Smooth muscle cell (in vitro differentiated cells): ENCODE data around the gene PSG6. TPM values are rescaled to one million over a fixed set of nuclear protein-coding genes. Genes with fewer than 3 reads are reported as not detected.
"Not testable (repeated sequence)": the region's sequence is repeated elsewhere in the genome, so short reads cannot be mapped to it uniquely, and the experiment has no call there.

Experiments
- DNase-seq: peaks from one replicate; lab custom pipeline; 2025; ENCODE audit not compliant: unreplicated experiment; lab: John Stamatoyannopoulos, UW
- H2AFZ ChIP-seq: fragments of 200-600 bp; sonication (generic); 2 replicates; pipeline ENCODE4 v1.6.0; 2016; ENCODE audit warnings: antibody characterized with exemption, low read depth, mild to moderate bottlenecking
- H3F3A ChIP-seq: fragments of 200-600 bp; sonication (generic); 2 replicates; pipeline ENCODE4 v1.6.0; 2017; ENCODE audit warnings: antibody characterized with exemption, low read depth
- H3K27ac ChIP-seq: fragments of 200-600 bp; sonication (generic); 2 replicates; pipeline ENCODE4 v1.5.1; 2016; ENCODE audit warnings: low read depth, mild to moderate bottlenecking
- H3K27me3 ChIP-seq: fragments of 200-600 bp; sonication (generic); 2 replicates; pipeline ENCODE4 v1.6.1; 2016; ENCODE audit warnings: low read depth, mild to moderate bottlenecking
- H3K36me3 ChIP-seq: fragments of 200-600 bp; sonication (generic); 2 replicates; pipeline ENCODE4 v1.5.1; 2016; ENCODE audit warnings: low read depth
- H3K4me1 ChIP-seq: fragments of 200-600 bp; sonication (generic); 2 replicates; pipeline ENCODE4 v1.5.1; 2016; ENCODE audit warnings: low read depth
- H3K4me2 ChIP-seq: fragments of 200-600 bp; sonication (generic); 2 replicates; pipeline ENCODE4 v1.6.0; 2016; ENCODE audit warnings: mild to moderate bottlenecking
- H3K4me3 ChIP-seq: fragments of 200-600 bp; sonication (generic); 2 replicates; pipeline ENCODE4 v1.5.1; 2016; ENCODE audit warnings: mild to moderate bottlenecking
- H3K79me2 ChIP-seq: fragments of 200-600 bp; sonication (generic); 2 replicates; pipeline ENCODE4 v1.6.0; 2016; ENCODE audit warnings: low read depth, mild to moderate bottlenecking
- H3K9ac ChIP-seq: fragments of 200-600 bp; sonication (generic); 2 replicates; pipeline ENCODE4 v1.6.0; 2016; ENCODE audit warnings: low read depth
- H3K9me3 ChIP-seq: fragments of 200-600 bp; sonication (generic); replicated peaks from 2 replicates; pipeline ENCODE4 v1.5.1; 2016; ENCODE audit warnings: low read depth
- H4K20me1 ChIP-seq: fragments of 200-600 bp; sonication (generic); 2 replicates; pipeline ENCODE4 v1.6.0; 2016; ENCODE audit warnings: low read depth
- WGBS: methylation state at CpG from one replicate; pipeline ENCODE4 v1.1.7; 2016; ENCODE audit warnings: low lambda C conversion rate; 5-methylcytosine and 5-hydroxymethylcytosine counted together
- polyA plus RNA-seq: library from polyadenylated mRNA; unstranded; fragments of >200 nt; fragmentation: Nextera tagmentation; extraction: Ambion mirVana; gene quantifications from 2 replicates; pipeline ENCODE4 v1.2.1, GENCODE V29; 2016
- total RNA-seq: library from RNA; depleted of rRNA; stranded (reverse); fragments of >200 nt; gene quantifications from 2 replicates; pipeline ENCODE4 v1.2.3, GENCODE V29; 2014
- TF ChIP-seq, protein P1 (sequence below): fragments of 200-600 bp; sonication (generic); IDR thresholded peaks from 2 replicates; pipeline ENCODE4 v1.5.1; 2017; ENCODE audit warnings: borderline replicate concordance, mild to moderate bottlenecking, antibody characterized with exemption; ENCODE audit not compliant: insufficient read depth, poor library complexity, severe bottlenecking

Gene PSG6
- total and polyA plus RNA-seq, 2 experiments from 2014 or later = not detected

DNA sequence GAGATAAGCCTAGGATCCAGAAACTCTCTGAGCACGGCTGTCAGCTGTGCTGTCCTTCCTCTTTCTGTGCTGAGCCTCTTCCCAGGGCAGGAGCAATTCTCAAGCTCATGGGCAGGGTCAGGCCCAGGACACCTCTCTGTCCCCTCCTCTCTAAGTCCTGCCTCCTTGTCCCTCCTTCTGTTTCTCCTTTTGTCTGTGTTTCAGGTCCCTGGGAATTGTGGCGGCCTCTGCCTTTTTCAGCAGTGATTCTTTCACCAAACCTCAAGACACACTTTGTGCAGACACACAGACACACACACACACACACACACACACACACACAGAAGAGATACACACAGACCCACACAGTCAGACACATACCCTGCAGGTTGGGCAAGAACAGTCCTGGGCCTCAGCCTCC is 38.1 kb downstream of the PSG6 start, which contains the start of gene PSG1:
Gene PSG1, minus strand, starts transcription at position 101 of the 400 bp plus-strand sequence. CDS start 132 bp downstream, outside the sequence.
- 52% methylated on average over 2 of the region's 2 CpGs for WGBS
- no peak for DNase-seq
- Histone ChIP-seq H3K27me3 (no peaks in the 10 kb centered on the region), H2AFZ (no peak within 1 kb of the TSS), H3K27ac (no peak within 1 kb of the TSS), H3K79me2 (no peaks in the 10 kb centered on the region), H3K9ac (no peak within 1 kb of the TSS), H3K4me1 (no peaks in the 10 kb centered on the region), H3K4me2 (no peak within 1 kb of the TSS), H3K4me3 (no peak within 1 kb of the TSS), H3F3A (no peaks in the 10 kb centered on the region), H3K36me3 (no peaks in the 10 kb centered on the region), H4K20me1 (no peaks in the 10 kb centered on the region), H3K9me3 (no peaks in the 10 kb centered on the region)
- TF ChIP-seq, protein P1, sequence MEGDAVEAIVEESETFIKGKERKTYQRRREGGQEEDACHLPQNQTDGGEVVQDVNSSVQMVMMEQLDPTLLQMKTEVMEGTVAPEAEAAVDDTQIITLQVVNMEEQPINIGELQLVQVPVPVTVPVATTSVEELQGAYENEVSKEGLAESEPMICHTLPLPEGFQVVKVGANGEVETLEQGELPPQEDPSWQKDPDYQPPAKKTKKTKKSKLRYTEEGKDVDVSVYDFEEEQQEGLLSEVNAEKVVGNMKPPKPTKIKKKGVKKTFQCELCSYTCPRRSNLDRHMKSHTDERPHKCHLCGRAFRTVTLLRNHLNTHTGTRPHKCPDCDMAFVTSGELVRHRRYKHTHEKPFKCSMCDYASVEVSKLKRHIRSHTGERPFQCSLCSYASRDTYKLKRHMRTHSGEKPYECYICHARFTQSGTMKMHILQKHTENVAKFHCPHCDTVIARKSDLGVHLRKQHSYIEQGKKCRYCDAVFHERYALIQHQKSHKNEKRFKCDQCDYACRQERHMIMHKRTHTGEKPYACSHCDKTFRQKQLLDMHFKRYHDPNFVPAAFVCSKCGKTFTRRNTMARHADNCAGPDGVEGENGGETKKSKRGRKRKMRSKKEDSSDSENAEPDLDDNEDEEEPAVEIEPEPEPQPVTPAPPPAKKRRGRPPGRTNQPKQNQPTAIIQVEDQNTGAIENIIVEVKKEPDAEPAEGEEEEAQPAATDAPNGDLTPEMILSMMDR = no peak

DNA sequence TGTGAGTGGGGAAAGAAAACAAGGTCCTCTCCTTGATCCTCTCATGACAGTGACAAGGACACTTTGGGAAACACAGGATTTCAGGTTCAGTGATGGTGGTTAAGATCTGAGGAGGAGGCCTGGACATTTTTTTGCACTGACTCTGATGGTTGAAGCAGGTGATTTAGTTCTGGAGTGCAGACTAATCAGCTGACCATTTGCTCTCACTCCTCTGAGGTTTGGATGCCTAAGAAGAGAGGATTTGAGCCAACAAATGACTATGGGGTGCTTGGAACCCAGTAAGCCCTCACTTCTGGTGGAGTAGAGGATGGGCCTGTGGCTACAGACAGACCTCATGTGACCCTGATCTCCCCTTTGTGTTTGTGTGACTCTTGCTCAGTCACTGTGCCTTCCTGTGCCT is 41.1 kb downstream of the PSG6 start:
- not testable (repeated sequence) for H3F3A ChIP-seq, H3K36me3 ChIP-seq, DNase-seq, H3K4me1 ChIP-seq, H3K27ac ChIP-seq, H3K79me2 ChIP-seq, H3K4me2 ChIP-seq, H3K9ac ChIP-seq, H2AFZ ChIP-seq, H3K9me3 ChIP-seq, H3K4me3 ChIP-seq, H3K27me3 ChIP-seq, H4K20me1 ChIP-seq

DNA sequence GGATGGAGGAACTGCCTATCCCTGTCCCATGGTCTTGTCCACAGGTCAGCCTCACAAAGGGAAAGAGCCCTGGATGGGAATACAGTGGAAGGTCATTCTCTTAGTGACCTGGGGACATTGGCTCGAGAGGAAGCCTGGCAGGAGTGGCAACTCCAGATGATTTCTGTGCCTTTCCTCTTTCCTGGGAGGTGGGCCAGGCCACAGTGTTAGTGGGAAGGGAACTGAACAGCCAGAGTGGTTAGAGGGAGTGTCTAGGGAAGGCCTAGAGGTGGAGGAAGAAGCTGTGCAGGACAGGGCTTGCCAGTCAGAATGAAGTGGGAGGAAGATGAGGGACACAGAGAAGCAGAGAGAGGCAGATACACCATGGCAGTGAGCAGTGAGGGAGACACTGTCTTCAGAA is 41.8 kb downstream of the PSG6 start:
- not testable (repeated sequence) for H3K9ac ChIP-seq, DNase-seq, H3K9me3 ChIP-seq, H3K4me3 ChIP-seq, H3K27ac ChIP-seq, H3K36me3 ChIP-seq, H3K4me2 ChIP-seq, H2AFZ ChIP-seq, H3F3A ChIP-seq, H3K27me3 ChIP-seq, H3K4me1 ChIP-seq, H3K79me2 ChIP-seq, H4K20me1 ChIP-seq
- WGBS = 30% methylated on average over 1 of the region's 1 CpG

DNA sequence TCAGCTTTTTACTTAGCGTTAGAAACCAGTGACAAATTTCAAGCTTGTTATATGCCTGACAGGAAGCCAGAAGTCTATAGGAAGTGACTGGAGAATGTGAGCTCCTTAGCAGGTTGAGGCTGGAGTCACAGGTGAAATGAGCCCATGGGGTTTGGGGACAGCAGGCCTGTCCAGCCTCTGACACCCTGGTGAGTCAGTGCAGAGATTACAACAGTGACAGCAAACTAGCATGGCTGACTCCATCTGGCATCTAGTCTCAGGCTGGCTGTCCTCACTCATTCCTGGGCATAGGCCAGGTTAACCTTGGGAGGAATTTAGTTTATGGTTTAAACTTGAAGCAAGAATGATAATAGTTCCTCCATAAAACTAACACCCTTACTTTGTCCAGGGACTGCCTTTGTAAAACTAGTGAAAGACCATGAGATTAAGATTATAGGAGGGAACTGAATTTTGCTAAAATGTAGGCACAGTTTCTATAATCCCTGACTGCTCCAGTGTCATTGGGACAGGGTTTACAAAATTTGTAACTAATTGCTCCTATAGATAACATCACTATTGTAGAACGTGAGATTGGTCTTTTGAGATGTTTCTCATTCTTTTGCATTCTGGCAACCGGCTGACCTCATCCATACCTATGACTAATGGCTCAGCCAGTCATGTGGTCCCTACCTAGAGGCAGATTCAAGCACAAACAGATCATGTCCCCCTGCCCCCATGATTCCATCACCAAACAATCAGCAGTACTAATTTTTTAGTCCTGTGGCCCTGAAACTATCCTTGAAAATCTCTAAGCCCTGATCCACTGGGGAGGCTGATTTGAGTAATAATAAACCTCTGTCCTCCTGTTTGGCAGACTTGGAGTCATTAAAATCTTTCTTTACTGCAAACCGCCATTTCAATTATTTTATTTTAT is 42.5 kb downstream of the PSG6 start:
- WGBS = 70% methylated on average over 4 of the region's 4 CpGs
- not testable (repeated sequence) for H3K4me3 ChIP-seq, H3K27me3 ChIP-seq, H3K36me3 ChIP-seq, H3F3A ChIP-seq, DNase-seq, H3K4me1 ChIP-seq, H3K79me2 ChIP-seq, H3K9ac ChIP-seq, H3K9me3 ChIP-seq, H3K27ac ChIP-seq, H2AFZ ChIP-seq, H4K20me1 ChIP-seq, H3K4me2 ChIP-seq

GRCh38 chr19:42874136-42874535 is 43.6 kb downstream of the PSG6 start:
- DNase-seq, H3K36me3 ChIP-seq, H3K79me2 ChIP-seq, H3K4me3 ChIP-seq, H3K27ac ChIP-seq, H3K9me3 ChIP-seq, H3K4me2 ChIP-seq, H3K27me3 ChIP-seq, H2AFZ ChIP-seq, H3F3A ChIP-seq, H3K9ac ChIP-seq, H3K4me1 ChIP-seq, H4K20me1 ChIP-seq: not testable (repeated sequence)
- WGBS = 71% methylated on average over 3 of the region's 3 CpGs
